ENCODE data around the gene PSAP.

PSAP gene

DNA sequence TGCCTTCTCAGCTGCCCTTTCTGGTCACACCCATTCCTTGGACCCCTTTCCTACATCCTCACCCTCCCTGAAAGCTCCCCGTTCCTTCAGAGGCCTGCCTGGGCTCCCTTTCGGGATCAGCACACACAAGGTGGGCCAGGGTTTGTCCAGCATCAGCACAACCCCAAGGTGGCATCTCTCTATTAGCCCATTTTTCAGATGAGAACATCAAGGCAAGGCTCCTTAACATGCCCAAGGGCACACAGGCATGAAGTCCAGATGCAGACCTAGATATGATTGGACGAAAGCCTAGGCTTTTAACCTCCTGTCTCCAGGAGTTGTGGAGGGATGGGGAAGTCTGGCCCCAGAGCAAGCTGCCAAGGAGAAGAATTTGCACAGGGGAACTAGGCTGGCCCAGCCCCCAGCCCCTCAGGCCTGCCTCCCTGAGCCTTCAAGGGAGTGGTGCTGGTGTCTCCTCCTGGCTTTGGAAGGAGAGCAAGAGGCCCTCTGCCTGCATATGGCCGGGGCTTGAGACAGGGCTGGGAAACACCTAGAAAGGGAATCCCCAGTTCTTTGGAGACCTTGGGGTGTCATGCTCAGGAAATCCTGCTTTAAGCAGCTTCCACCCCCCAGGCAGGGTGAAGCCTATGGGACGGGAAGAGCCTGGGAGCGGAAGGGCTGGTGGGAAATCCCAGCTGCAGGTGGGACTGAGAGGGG is 68.7 kb downstream of the PSAP start:
- whole genome bisulfite sequencing (ENCODE audit: insufficient coverage, insufficient read length), result no CpG with 5 or more reads among the region's 6 CpGs
- no peaks in the 10 kb centered on the region for H3K36me3 ChIP-seq (ENCODE audit: control insufficient read depth, insufficient read depth, low read length)
- DNase-seq (ENCODE audit: low read depth, low spot score), result no peak
- H3K4me3 ChIP-seq (ENCODE audit: low read length), result no peak overlapping the region
- H3K9me3 ChIP-seq (ENCODE audit: control insufficient read depth, insufficient read depth, low read length), result no peaks in the 10 kb centered on the region
- no peak overlapping the region for H3K27ac ChIP-seq (ENCODE audit: low read length)
- 0 out of 2 replicates have a peak, but pooled peaks cover 3% of the 10 kb centered on the region for H3K4me1 ChIP-seq (ENCODE audit: control insufficient read depth, insufficient read depth, low read length)
- no peaks in the 10 kb centered on the region for H3K27me3 ChIP-seq (ENCODE audit: control insufficient read depth, insufficient read depth, low read length)

DNA sequence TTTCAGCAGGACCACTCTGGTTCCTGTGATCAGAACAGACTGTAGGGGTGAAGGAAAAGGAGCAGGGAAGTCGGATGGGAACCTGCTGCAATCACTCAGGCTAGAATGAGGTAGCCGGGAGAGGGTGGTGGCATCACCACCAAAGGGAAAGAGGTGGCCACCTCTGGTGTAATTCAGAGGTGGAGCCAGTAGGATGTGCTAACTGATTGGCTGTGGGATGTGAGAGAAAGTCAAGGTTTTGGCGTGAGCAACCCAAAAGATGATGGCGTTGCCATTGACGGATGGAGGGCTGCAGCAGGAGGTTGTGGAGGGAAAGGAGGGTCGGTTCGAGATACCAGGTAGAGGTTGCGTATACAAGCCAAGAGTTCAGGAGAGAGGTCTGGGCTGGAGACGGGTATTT is 70.3 kb downstream of the PSAP start:
- WGBS (ENCODE audit: insufficient coverage, insufficient read length), result no CpG with 5 or more reads among the region's 9 CpGs
- H3K27me3 ChIP-seq (ENCODE audit: control insufficient read depth, insufficient read depth, low read length), result no peaks in the 10 kb centered on the region
- H3K36me3 ChIP-seq (ENCODE audit: control insufficient read depth, insufficient read depth, low read length), result no peaks in the 10 kb centered on the region
- H3K9me3 ChIP-seq (ENCODE audit: control insufficient read depth, insufficient read depth, low read length), result no peaks in the 10 kb centered on the region
- no peak overlapping the region for H3K27ac ChIP-seq (ENCODE audit: low read length)
- 0 out of 2 replicates have a peak, but pooled peaks cover 3% of the 10 kb centered on the region for H3K4me1 ChIP-seq (ENCODE audit: control insufficient read depth, insufficient read depth, low read length)
- no peak overlapping the region for H3K4me3 ChIP-seq (ENCODE audit: low read length)
- no peak for DNase-seq (ENCODE audit: low read depth, low spot score)

DNA sequence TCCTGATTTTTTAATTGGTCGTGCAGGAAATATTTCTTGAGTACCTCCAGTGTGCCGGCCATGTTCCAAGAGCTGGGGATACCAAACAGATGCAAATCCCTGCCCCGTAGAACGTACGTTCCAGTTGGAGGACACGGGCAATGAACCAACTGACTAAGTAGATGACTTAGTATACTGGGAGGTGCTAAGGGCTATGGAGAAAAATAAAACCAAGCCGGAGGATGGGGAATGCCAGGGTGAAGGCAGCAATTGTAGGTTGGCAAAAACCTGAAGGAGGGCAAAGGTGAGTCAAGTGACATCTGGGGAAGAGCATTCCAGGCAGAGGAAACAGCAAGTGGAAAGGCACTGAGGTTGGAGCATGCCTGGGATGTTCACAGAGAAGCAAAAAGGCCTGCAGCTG is 70.9 kb downstream of the PSAP start:
- no peaks in the 10 kb centered on the region for H3K9me3 ChIP-seq (ENCODE audit: control insufficient read depth, insufficient read depth, low read length)
- H3K4me1 ChIP-seq (ENCODE audit: control insufficient read depth, insufficient read depth, low read length), result 0 out of 2 replicates have a peak, but pooled peaks cover 3% of the 10 kb centered on the region
- DNase-seq (ENCODE audit: low read depth, low spot score), result no peak
- no peak overlapping the region for H3K4me3 ChIP-seq (ENCODE audit: low read length)
- WGBS (ENCODE audit: insufficient coverage, insufficient read length), result no CpG with 5 or more reads among the region's 7 CpGs
- H3K36me3 ChIP-seq (ENCODE audit: control insufficient read depth, insufficient read depth, low read length), result no peaks in the 10 kb centered on the region
- H3K27ac ChIP-seq (ENCODE audit: low read length), result no peak overlapping the region
- no peaks in the 10 kb centered on the region for H3K27me3 ChIP-seq (ENCODE audit: control insufficient read depth, insufficient read depth, low read length)

DNA sequence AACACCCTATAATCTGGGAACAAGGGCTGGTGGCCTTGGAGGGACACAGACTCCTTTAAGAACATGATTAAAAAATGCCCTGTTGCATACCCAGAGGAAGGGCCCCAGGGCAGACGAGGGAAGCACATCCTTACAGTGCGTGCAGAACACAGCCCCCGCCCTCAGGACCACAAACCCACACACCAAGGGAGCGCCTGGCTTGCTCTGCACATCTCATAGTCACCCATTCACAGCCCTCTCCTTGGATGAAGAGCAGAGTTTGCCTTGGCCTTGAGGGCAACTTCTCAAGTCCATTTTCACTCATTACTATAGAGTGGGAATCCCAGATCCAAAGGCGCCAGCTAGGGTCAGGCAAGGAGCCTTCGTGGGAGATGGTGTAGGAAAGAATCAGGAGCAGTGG is 71.4 kb downstream of the PSAP start:
- 0 out of 2 replicates have a peak, but pooled peaks cover 3% of the 10 kb centered on the region for H3K4me1 ChIP-seq (ENCODE audit: control insufficient read depth, insufficient read depth, low read length)
- H3K27me3 ChIP-seq (ENCODE audit: control insufficient read depth, insufficient read depth, low read length), result no peaks in the 10 kb centered on the region
- no peaks in the 10 kb centered on the region for H3K36me3 ChIP-seq (ENCODE audit: control insufficient read depth, insufficient read depth, low read length)
- no peaks in the 10 kb centered on the region for H3K9me3 ChIP-seq (ENCODE audit: control insufficient read depth, insufficient read depth, low read length)
- DNase-seq (ENCODE audit: low read depth, low spot score), result no peak
- no CpG with 5 or more reads among the region's 6 CpGs for WGBS (ENCODE audit: insufficient coverage, insufficient read length)
- no peak overlapping the region for H3K4me3 ChIP-seq (ENCODE audit: low read length)
- H3K27ac ChIP-seq (ENCODE audit: low read length), result no peak overlapping the region

DNA sequence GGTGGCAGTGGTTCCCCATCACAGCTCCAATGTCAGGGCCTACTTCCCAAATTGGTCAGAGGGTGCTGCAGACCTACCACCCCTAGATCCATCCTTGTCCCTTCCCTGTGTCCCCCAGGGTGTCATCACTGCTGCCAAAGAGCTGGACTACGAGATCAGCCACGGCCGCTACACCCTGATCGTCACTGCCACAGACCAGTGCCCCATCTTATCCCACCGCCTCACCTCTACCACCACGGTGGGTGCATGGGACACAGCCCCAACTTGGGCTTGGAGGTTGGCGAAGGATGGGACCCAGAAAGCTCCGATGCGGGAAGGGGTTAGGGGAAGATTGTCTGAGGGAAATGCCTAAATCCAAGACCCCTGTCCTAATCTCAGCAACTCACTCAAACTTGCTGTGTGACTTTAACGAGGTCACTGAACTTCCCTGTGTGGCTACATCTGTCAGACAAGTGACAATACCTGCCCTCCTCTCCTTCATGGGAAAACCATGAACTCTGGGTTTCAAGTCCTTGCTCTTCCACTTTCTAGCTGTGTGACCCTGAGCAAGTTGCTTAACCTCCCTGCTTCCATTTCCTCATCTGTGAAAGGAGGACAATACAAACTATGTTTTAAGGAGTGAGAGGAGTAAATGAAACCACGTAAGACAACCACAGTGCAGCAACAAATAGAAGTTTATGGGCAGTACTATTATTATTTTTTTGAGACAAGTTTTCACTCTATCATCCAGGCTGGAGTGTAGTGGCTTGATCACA is 72.8 kb downstream of the PSAP start:
- H3K4me1 ChIP-seq (ENCODE audit: control insufficient read depth, insufficient read depth, low read length), result peaks cover 5% of the 10 kb centered on the region; the same call in 1 of the 2 replicates
- DNase-seq (ENCODE audit: low read depth, low spot score), result no peak
- WGBS (ENCODE audit: insufficient coverage, insufficient read length), result no CpG with 5 or more reads among the region's 11 CpGs

DNA sequence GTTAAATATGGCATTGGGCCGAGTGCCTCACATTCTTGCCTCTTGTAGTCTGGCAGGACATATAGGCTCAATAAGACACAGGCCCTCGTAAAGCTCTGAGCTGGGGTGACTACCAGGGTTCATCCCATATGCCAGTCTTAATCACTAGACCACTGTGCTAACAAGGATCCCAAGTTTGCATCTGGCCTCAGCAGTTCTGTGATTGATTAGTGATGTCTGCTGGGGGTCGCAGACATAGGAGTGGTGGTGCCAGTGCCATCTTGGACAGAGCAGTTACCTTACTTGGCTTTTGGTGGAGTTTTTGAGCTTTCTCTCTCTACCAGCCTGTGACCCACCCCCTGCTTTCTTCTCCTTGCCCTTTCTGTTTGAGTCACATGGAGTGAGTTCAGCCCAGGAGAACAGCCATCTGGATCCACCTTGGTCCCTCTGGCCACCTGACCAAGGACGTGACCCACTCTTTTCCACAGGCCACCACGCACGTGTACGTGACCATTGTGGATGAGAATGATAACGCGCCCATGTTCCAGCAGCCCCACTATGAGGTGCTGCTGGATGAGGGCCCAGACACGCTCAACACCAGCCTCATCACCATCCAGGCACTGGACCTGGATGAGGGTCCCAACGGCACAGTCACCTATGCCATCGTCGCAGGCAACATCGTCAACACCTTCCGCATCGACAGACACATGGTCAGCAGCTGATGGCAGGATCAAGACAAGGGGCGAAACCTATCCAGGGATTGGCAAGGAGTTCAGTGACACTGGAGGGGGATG is 73.7 kb downstream of the PSAP start:
- Histone ChIP-seq H3K4me3 (ENCODE audit: low read length) (no peak overlapping the region), H3K27me3 (ENCODE audit: control insufficient read depth, insufficient read depth, low read length) (no peaks in the 10 kb centered on the region), H3K36me3 (ENCODE audit: control insufficient read depth, insufficient read depth, low read length) (no peaks in the 10 kb centered on the region), H3K27ac (ENCODE audit: low read length) (no peak overlapping the region), H3K4me1 (ENCODE audit: control insufficient read depth, insufficient read depth, low read length) (peaks cover 2% of the 10 kb centered on the region; the same call in 1 of the 2 replicates), H3K9me3 (ENCODE audit: control insufficient read depth, insufficient read depth, low read length) (no peaks in the 10 kb centered on the region)
- no peak for DNase-seq (ENCODE audit: low read depth, low spot score)
- WGBS (ENCODE audit: insufficient coverage, insufficient read length), result no CpG with 5 or more reads among the region's 17 CpGs

More for the DNA sequence above, 72.8 kb downstream of the PSAP start:
- Histone ChIP-seq H3K9me3 (ENCODE audit: control insufficient read depth, insufficient read depth, low read length) (no peaks in the 10 kb centered on the region), H3K27me3 (ENCODE audit: control insufficient read depth, insufficient read depth, low read length) (no peaks in the 10 kb centered on the region), H3K36me3 (ENCODE audit: control insufficient read depth, insufficient read depth, low read length) (no peaks in the 10 kb centered on the region), H3K27ac (ENCODE audit: low read length) (no peak overlapping the region), H3K4me3 (ENCODE audit: low read length) (no peak overlapping the region)

DNA sequence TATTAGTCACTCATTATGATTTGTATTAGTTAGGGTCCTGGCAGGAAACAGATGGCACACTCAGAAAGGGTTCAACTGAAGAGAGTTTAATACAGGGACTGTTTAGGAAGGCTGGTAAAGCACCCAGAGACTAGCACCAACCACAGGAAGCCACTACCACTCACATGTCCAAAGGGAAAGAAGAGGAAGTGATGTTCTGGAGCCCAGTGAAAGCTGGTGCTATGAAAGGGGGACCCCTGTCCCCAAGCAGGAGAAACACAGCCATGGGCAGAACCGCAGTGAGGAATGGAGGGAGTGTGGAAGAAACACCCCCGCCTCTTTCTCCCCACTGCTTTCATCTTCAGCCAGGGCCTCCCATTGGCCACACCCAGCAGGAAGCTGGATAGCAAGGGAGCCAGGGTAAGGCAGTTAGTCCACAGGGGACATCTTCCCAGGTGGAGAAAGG is 74.5 kb downstream of the PSAP start:
- DNase-seq (ENCODE audit: low read depth, low spot score), result no peak
- H3K9me3 ChIP-seq (ENCODE audit: control insufficient read depth, insufficient read depth, low read length), result no peaks in the 10 kb centered on the region
- WGBS (ENCODE audit: insufficient coverage, insufficient read length), result no CpG with 5 or more reads among the region's 2 CpGs
- H3K27ac ChIP-seq (ENCODE audit: low read length), result no peak overlapping the region
- no peak overlapping the region for H3K4me3 ChIP-seq (ENCODE audit: low read length)
- no peaks in the 10 kb centered on the region for H3K27me3 ChIP-seq (ENCODE audit: control insufficient read depth, insufficient read depth, low read length)
- H3K36me3 ChIP-seq (ENCODE audit: control insufficient read depth, insufficient read depth, low read length), result no peaks in the 10 kb centered on the region
- peaks cover 2% of the 10 kb centered on the region; the same call in 1 of the 2 replicates for H3K4me1 ChIP-seq (ENCODE audit: control insufficient read depth, insufficient read depth, low read length)

DNA sequence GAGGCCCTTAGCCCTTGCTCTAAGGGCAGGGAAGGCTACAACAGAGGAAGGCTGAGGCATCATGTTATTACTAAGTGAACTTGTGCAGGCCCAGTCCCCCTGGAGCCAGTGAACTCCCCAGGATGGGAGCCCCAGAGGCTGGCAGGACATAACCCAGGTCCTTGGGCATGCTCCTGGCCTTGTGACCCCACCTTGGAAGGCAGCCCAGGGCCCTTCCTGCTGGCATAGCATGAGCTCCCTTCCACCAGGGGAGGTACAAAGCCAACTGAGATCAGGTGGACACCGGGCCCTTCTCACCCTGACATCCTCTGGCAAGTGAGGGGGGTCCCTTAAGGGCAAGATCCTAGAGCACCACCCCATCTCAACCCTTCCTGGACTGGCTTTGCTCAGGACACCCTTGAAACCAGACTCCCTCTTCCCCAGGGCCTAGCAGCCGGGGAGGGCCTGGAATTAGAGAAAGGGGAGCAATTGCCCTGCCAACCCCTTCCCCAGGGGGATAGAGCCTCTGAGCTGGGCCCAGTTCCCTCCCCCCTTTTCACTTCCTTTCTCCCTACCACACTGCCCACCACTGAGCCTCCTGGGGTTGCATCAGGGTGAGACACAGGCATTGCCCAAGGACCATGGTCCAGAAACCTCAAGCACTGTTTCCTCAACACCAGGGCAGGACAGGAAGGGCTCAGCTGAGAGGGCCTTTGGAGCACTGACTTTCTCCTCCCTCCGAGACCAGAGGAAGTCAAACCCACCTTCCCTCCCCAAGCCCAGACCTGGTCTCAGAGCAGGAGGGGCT is 75.9 kb downstream of the PSAP start:
- H3K4me1 ChIP-seq (ENCODE audit: control insufficient read depth, insufficient read depth, low read length), result peaks cover 2% of the 10 kb centered on the region; the same call in 1 of the 2 replicates
- no peak overlapping the region for H3K27ac ChIP-seq (ENCODE audit: low read length)
- no peaks in the 10 kb centered on the region for H3K9me3 ChIP-seq (ENCODE audit: control insufficient read depth, insufficient read depth, low read length)
- H3K4me3 ChIP-seq (ENCODE audit: low read length), result no peak overlapping the region
- H3K36me3 ChIP-seq (ENCODE audit: control insufficient read depth, insufficient read depth, low read length), result no peaks in the 10 kb centered on the region
- no CpG with 5 or more reads among the region's 3 CpGs for WGBS (ENCODE audit: insufficient coverage, insufficient read length)
- no peaks in the 10 kb centered on the region for H3K27me3 ChIP-seq (ENCODE audit: control insufficient read depth, insufficient read depth, low read length)
- DNase-seq (ENCODE audit: low read depth, low spot score), result no peak

DNA sequence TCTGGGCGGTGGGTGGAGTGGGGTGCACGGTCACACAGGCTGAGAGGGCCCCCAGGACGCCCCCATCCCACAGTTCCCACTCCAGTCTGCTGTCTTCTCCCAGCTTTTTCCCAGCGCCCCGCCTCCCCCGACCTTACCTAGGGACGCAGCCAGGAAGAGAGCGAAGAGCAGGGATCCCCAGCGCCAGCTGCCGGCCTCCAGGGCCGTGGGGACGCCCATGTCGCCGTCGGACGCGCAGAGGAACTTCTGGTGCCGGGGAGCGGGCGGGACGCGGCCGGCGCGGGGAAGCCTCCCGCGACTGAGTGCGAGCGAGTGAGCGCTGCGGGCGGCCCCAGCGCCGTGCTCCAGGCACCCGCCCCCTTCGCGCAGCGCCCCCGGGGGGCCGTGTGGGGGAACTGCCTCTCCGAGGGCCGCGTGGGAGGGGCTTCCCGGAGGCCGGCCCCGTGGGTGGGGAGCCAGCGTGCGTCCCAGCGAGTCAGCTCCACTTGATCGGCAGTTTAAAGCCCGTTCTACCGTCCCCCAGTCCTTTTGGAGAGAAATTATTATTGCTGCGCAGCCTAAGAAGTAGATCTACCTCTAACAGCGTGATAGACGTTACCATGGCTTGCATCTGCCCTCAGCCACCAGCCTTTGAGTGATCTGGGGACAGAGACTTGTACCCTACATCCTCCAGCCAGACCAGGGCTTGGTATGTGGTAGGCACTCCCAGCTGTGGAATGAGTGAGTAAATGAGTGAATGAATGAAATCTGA is 77.7 kb downstream of the PSAP start, which contains the start of gene VSIR:
VSIR (minus strand) TSS at position 300 of the 751 bp plus-strand sequence; CDS start at position 219, 81 bp downstream.
- peaks cover 2% of the 10 kb centered on the region; the same call in 1 of the 2 replicates for H3K4me1 ChIP-seq (ENCODE audit: control insufficient read depth, insufficient read depth, low read length)
- no peaks in the 10 kb centered on the region for H3K36me3 ChIP-seq (ENCODE audit: control insufficient read depth, insufficient read depth, low read length)
- DNase-seq (ENCODE audit: low read depth, low spot score), result no peak
- no peak within 1 kb of the TSS for H3K27ac ChIP-seq (ENCODE audit: low read length)
- WGBS (ENCODE audit: insufficient coverage, insufficient read length), result no CpG with 5 or more reads among the region's 55 CpGs
- H3K9me3 ChIP-seq (ENCODE audit: control insufficient read depth, insufficient read depth, low read length), result no peaks in the 10 kb centered on the region
- peak within 1 kb of the TSS; percentile 65; the same call in 1 of the 2 replicates for H3K4me3 ChIP-seq (ENCODE audit: low read length)
- H3K27me3 ChIP-seq (ENCODE audit: control insufficient read depth, insufficient read depth, low read length), result no peaks in the 10 kb centered on the region
